ENCODE results near the gene WWC2.

The WWC2 gene

GRCh38 chr4:183182873-183183725 is 84.0 kb downstream of the WWC2 start (continued):
- TF ChIP-seq ZNF518A (tag by site-specific recombination; conservative IDR thresholded peaks at IDR 0.05; ENCODE audit: low read depth) (0 out of 2 replicates have a peak, but pooled peaks have one; percentile 31), ZNF155 (tag by site-specific recombination; IDR thresholded peaks at IDR 0.05) (no peak), ZNF169 (tag by site-specific recombination; IDR thresholded peaks at IDR 0.05) (no peak), ZNF596 (tag by site-specific recombination; IDR thresholded peaks at IDR 0.05) (no peak), ZNF18 (tag by site-specific recombination; IDR thresholded peaks at IDR 0.05) (no peak), ZNF223 (tag by site-specific recombination; IDR thresholded peaks at IDR 0.05) (no peak), ZNF280D (tag by site-specific recombination; IDR thresholded peaks at IDR 0.05) (no peak), BCL11A (tag by site-specific recombination; IDR thresholded peaks at IDR 0.05; ENCODE audit: low read depth) (0 out of 2 replicates have a peak, but pooled peaks have one; percentile 36), ZNF76 (tag by site-specific recombination; IDR thresholded peaks at IDR 0.05; ENCODE audit: borderline replicate concordance, low read depth) (no peak), ZNF830 (tag by site-specific recombination; IDR thresholded peaks at IDR 0.05; ENCODE audit: low read depth) (no peak), ZNF621 (tag by site-specific recombination; IDR thresholded peaks at IDR 0.05) (no peak), ZNF549 (tag by site-specific recombination; IDR thresholded peaks at IDR 0.05) (no peak), ZNF664 (tag by site-specific recombination; IDR thresholded peaks at IDR 0.05) (no peak), ZNF843 (tag by site-specific recombination; IDR thresholded peaks at IDR 0.05) (peak; percentile 85), ZNF221 (tag by site-specific recombination; IDR thresholded peaks at IDR 0.05; ENCODE audit: borderline replicate concordance) (no peak), KLF7 (tag by site-specific recombination; IDR thresholded peaks at IDR 0.05; ENCODE audit: borderline replicate concordance) (no peak), ZNF580 (tag by site-specific recombination; IDR thresholded peaks at IDR 0.05) (no peak), ZNF792 (tag by site-specific recombination; IDR thresholded peaks at IDR 0.05) (no peak), GLI2 (tag by site-specific recombination; IDR thresholded peaks at IDR 0.05; ENCODE audit: borderline replicate concordance, low read depth) (no peak), ZNF266 (tag by site-specific recombination; IDR thresholded peaks at IDR 0.05; ENCODE audit: low read depth) (no peak), ZNF585B (tag by site-specific recombination; IDR thresholded peaks at IDR 0.05) (no peak), ZNF658 (tag by site-specific recombination; IDR thresholded peaks at IDR 0.05) (no peak), ZNF555 (tag by site-specific recombination; conservative IDR thresholded peaks at IDR 0.05) (no peak), AEBP2 (tag by site-specific recombination; IDR thresholded peaks at IDR 0.05; ENCODE audit: borderline replicate concordance) (no peak), ZNF776 (tag by site-specific recombination; IDR thresholded peaks at IDR 0.05; ENCODE audit: borderline replicate concordance) (no peak), ZNF202 (tag by site-specific recombination; IDR thresholded peaks at IDR 0.05; ENCODE audit: borderline replicate concordance) (no peak), GFI1B (tag by site-specific recombination; IDR thresholded peaks at IDR 0.05) (no peak), ZFP41 (tag by site-specific recombination; IDR thresholded peaks at IDR 0.05; ENCODE audit: borderline replicate concordance) (no peak)
